Middle frontal gyrus (tissue), 1 donor: Measurements from ENCODE around the gene SGPP2.
"Not testable (repeated sequence)": the region's sequence is repeated elsewhere in the genome, so short reads cannot be mapped to it uniquely, and the experiment has no call there.

Experiments used
- DNase-seq: peaks from one replicate; pipeline ENCODE4 v3.0.0-alpha.2; 2015; ENCODE audit warnings: low spot score; ENCODE audit errors: extremely low spot score

Gene SGPP2

DNA sequence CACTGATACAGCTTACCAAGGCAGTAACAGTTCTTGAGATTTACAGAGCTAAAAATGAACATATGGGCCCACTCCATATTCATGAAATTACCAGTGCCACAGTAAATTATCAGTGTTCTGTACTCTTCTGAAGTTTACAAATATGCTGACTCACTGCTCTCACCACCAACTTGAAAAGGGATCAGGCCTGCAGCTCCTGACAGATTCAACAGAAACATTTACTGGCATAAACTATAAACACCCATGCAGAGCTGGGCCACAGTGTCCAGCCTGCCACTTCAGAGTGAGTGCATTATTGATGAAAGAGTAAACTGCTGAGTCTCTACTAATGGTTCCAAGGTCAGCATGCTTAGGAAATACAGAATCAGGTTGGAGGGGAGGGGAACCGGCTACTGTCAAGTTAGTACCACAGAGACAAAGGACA lies 148.4 kb downstream of the SGPP2 start:
- DNase-seq: no peak

- no peak for DNase-seq
These were observed 151.3 kb downstream of the SGPP2 start for GRCh38 chr2:222575618-222576017.

- DNase-seq: no peak
These were observed 152.1 kb downstream of the SGPP2 start for GRCh38 chr2:222576171-222577081.

GRCh38 chr2:222577341-222577740 lies 153.0 kb downstream of the SGPP2 start:
- DNase-seq: no peak

DNA sequence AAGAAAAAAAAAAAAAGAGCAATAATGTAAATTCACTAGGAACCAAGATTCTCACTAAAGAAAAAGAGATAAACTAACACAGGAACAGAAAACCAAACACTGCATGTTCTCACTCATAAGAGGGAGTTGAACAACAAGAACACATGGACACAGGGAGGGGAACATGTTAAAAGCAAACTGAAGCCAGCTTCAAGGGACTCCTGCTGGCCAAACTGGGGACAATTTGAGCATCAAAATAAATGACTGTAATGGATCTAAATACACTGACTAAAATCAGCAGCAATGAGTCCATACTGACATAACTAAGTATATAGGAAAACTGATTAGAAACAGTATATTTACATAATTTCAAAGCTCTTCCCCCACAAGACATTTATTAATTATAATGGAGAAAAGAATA lies 158.6 kb downstream of the SGPP2 start:
- no peak for DNase-seq

- DNase-seq: not testable (repeated sequence)
These were observed 160.2 kb downstream of the SGPP2 start for GRCh38 chr2:222584589-222584988.

DNA sequence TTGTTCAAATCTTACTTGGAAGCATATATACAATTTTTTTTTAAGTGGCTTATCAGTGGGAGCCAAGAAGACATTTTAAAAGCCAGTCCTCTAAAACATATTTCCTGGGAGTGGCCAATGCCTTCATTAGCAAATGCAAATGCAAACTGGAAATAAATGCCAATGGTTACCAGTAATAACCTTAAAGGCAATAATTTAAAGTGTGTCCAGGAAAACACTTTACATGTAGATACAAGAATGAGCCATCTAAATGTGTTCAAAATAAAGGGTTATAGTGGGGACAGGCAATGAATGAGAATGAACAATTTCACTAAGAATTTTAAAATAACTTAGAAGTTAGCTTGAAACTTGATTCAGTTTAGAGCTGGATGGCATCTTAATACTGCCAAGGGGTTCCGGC lies 167.3 kb downstream of the SGPP2 start:
- no peak for DNase-seq

GRCh38 chr2:222592176-222592575 lies 167.8 kb downstream of the SGPP2 start:
- DNase-seq: no peak

GRCh38 chr2:222594679-222595078 lies 170.3 kb downstream of the SGPP2 start:
- no peak for DNase-seq

- DNase-seq: no peak
These were observed 171.2 kb downstream of the SGPP2 start for GRCh38 chr2:222595581-222595980.

GRCh38 chr2:222598611-222599010 lies 174.3 kb downstream of the SGPP2 start:
- DNase-seq: no peak

- DNase-seq: no peak
These were observed 179.2 kb downstream of the SGPP2 start for GRCh38 chr2:222603501-222603900.

DNA sequence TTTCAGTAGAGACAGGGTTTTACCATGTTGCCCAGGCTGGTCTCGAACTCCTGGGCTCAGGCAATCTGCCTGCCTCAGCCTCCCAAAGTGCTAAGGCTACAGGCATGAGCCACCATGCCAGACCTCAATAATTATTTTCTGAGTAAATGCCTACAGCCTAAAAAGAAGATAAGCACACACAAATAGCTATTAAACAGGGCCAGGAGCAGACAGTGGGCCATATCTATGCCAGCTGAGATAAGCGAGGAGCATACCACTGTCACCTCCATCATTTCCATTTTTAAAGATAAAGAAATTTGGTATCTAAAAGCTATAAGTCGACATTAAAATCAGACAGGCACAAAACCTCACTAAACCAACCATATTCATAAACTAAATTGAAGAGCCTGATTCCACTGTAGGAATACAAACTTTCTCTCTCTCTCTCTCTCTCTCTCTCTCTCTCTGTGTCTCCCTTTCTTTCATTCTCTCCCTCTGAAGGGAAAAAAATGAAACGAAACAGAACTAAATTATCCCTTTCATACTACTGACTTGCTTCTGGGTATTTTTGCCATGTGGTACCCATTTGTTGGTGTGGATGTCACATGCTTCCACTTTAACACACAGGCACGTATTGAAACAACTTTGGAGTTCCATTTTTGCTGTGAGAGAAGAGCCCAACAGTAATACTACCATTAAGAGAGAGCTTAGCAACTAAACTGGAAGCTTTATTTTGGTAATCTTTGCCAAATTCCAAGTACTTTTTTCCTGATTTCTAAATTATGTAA lies 180.6 kb downstream of the SGPP2 start:
- no peak for DNase-seq

- DNase-seq: no peak
These were observed 182.0 kb downstream of the SGPP2 start for GRCh38 chr2:222606306-222606705.

DNA sequence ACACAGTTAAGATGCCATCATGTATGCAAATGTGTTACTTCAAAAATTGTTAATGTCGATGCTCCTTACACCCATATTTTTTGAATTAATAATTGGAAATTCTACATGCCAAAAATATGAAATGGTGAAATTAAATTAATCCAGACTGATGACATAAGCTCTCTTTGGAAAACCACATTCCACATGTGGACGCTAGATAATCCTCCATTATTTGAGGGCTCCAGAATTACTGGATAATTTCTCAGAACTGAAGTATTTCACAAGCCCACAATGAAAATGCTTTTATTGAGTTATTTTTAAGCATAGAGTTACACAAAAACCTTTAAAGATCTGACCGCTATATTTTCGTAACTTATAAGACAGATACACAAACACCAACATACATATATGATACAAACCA lies 183.7 kb downstream of the SGPP2 start:
- no peak for DNase-seq

- no peak for DNase-seq
These were observed 185.0 kb downstream of the SGPP2 start for GRCh38 chr2:222609381-222609780.
